ENCODE results near the gene ARHGAP10.
A peak's percentile ranks its signal among the peaks of the same experiment; 100 is the strongest.

The ARHGAP10 gene

DNA sequence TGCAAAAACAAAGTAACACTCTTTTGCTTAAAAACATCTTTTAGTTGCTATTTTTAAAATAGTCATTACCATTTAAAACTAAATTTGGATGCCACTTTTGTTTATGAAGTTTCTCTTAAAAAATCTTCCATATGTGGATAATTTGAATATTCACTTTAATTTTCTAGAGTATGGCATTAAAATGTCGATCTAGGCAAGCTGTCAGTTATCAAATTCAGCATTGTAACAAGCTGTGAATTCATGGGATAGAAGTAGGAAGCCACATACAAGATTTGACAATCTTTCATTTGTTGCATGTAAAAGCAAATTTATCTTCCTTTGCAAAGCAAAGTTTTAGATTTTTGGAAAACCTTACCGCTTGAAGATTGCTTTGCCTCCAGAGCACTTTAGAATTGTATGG, 191.5 kb downstream of the ARHGAP10 start:
- no peak for DNase-seq

DNA sequence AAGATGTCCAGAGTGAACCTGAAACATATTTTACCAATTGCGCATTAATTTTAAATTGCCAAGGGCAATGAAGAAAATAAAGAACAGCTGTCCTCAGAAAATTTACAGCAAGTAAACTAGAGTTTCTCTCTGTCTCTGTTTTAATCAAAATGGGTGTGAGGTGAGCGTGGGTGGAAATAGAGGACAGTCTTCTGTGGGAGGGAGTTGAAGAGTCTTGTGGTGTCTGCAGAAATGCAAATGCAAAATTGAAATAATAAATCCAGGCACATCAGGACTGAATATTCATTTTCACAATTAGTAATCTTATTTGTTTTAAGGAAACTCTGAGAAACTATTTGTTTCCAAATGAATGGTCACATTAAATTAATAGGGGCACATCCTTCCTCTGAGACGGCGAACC, 192.0 kb downstream of the ARHGAP10 start:
- no peak for DNase-seq

DNA sequence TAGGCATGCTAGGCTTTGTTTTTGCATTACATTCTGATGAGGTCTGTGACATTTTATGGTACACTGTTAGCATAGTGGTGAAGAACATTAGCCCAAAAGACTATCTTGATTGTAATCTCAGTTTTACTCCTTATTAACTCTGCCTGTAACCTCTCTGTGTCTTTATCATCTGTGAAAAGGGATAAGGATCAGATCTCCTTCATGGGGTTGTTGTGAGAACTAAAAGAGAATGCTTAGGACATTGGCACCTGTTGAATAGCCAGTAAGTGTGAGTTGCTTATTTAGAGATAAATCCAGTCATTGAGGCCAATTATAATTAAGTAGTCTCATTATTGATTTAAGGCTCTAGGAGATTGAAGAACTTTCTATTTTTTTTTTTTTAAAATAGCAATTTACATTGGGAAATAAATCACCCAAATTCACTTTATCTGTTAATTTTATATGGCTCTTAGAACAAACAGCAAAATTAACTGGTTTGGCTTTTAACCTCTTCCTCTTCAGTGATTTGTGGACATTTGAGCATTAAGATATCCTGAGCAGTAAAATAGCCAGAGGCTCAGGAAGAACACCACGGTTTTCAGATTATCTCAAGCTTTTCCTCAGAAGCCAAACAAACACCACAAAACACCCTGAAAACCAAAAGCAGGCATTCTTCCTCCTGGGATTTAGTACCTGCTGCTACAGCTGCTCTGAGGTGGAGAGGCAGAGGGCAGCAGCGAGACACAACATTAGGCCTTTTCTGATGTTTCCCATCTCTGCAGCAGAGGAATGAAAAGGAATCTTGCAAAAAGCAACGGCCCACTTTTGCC, 192.9 kb downstream of the ARHGAP10 start:
- DNase-seq: no peak

DNA sequence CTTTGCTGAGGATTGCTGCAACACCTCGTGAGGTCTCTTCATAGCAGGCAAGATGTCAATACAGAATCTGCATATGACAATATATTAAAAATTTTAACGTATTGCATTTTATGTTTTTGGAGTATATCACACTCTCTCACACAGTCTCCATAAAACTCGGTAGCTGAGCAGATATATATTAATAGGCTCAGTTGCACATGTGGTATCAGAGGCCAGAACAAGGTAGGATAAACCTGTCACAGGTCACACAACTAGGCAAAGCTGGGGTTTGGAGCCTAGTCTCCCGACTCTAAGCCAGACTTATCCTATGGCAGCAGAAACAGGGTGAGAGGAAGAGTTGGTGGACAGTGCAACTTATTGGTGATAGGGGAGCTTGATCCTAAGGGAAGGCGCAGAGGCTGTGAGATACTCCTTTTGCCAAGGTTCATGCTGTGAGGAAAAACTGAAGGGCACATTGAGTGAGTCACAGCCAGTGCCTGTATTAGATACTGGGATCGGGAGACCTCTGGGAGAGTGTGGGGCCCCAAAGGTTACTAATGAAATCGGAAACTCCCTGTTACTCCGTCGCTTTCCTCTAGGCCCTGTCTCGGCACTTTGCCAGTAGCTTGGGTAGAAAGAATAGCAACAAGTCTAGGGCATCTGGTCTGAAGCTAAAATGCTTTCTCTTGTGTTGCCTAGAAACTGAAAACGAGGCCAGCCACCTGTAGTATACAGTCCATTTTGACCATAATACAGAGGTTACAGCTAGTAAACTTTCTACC, 195.7 kb downstream of the ARHGAP10 start:
- DNase-seq: no peak

DNA sequence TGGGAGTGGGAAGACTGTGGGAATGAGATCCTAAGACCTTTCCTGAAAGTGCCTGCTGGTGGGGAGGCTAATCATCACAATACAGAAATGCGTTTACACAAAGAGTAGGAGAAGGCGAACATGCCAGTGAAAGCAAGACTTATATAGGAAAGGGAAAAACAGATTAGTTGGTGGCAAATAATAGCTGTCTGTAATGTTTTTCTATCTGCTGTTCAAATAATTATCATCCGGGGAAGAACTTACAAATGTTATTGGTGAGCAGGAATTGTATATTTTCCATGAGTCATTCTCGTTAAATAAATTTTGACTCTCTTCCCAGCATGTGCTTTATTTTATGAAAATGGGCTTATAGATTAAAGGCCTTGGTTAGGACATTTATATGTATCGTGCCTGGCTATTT, 196.5 kb downstream of the ARHGAP10 start:
- no peak for DNase-seq

DNA sequence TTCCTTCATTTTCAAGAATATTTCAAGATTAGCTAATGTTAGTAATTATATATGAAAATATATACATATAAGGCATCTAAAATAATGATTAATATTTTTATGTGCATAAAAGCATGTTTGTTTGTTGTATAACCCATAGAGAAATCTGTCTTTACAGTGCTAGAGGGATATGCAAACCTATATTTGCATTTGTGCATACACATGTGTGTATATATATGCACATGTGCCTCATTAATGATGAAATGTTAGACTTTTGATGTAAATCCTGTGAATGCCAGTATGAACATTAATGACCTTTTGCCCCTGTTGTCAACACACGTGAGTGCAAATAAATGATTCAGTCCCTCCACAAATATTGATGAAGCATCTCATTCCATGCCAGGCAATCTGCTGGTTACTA, 197.9 kb downstream of the ARHGAP10 start:
- DNase-seq: no peak

DNA sequence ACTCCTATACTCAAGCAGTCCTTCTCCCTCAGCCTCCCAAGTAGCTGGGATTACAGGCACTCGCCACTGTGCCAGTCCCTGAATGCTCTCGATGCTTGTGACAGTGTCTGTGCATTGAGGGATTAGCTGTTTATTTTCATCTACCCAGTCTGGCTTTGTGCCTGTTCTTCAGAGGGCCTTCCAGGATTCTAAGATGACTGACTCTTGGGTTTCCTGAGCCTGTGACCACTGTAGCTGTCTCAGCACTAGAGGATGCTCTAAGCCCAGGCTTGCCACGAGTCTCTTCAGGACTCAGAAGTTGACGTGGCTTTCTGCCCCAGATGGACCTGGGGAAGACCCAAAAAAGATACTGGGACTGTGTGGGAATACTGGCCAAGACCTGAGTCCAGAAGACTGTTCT, 201.4 kb downstream of the ARHGAP10 start:
- DNase-seq: no peak

DNA sequence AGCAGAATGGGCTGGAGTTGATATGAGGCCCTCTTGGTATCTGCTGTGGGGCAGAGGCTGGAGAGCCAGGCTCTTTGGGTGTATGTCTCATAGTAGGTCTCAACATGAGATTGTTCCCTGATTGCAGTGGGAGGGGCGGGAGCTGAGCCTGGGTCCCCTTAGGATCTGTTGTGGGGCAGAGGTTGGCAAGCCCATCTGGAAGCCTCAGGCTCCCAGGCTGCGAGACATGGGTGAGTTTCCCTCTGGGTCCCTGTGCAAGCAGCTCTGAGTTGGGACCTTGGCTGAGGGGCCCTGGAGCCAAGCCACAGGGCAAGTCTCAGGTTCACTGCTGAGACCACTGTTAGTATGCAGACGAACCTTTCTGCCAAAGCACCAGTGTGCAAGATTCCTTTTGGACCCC, 201.9 kb downstream of the ARHGAP10 start:
- no peak for DNase-seq

DNA sequence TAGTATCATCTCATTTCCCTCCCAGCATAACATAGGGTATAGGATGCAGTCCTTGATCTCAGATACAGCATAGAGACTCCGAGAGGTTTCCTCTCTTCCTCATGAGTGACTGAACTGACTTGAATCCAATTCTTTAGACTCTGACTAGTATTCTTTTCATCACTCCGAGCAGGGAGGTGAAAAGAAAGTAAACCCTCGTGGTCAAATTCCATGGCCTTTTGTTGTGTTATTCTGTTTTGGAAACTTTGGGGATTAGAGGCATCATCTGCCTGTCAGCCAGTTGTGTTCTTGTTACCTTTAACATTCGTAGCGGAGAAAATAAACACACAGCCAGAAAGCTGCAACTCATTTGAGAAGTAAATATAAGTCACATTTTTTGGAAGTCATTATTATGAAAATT, 206.6 kb downstream of the ARHGAP10 start:
- no peak for DNase-seq

DNA sequence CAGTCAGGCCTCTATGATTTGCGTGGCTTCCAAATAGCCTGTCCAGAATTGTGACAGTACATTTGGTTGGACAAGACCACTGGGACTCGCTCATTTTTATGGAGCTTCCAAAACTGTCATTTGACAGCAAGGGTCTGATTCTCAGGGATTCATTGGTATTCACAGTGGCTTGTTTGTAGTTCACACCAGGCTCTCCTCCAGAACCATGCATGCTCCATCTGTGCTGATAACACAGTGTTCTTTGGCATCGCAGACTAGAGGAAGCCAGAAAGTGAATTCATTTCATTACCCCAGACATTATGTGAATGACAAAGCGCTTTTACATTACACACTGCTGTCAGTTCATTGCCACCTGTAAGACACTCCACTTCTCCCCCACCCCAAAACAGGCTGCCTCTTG, 208.3 kb downstream of the ARHGAP10 start:
- no peak for DNase-seq

DNA sequence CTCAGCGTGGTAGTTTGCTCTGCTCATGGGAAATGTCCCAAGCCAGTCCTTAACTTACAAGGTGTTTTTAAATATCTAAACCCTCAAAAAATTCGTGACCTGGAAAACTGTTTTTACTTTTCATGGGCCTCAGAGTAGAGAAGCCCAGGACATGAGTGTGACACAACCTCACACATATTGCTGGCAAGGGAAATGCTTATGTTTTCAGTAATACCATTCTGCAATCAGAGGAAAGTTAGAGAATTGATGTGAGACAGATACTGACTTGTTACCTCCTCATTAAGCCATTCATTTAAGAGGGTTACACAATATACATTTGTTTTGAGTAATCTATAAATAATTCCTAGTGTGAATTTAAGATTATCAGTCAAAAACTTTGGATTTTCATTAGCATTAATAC, 209.5 kb downstream of the ARHGAP10 start:
- DNase-seq: no peak

DNA sequence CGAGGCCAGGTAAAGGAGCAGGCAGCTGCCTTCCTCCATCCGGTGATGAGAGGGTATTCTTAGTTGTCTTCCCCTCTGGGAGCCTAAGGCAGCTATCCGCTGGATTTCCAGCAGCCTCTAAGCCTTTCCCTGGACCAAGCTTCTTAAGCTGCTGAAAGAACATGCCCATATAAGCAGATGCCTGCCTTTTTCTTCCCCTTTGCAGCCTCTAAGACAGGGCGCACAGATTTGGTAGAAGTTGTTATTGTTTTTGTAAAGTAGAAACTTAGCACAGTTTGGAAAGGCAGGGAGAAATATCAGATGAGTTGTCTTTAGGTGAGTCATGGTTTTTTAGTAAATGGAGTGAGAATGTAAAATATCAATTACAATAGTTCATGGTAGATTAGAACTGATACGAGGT, 210.8 kb downstream of the ARHGAP10 start:
- no peak for DNase-seq

DNA sequence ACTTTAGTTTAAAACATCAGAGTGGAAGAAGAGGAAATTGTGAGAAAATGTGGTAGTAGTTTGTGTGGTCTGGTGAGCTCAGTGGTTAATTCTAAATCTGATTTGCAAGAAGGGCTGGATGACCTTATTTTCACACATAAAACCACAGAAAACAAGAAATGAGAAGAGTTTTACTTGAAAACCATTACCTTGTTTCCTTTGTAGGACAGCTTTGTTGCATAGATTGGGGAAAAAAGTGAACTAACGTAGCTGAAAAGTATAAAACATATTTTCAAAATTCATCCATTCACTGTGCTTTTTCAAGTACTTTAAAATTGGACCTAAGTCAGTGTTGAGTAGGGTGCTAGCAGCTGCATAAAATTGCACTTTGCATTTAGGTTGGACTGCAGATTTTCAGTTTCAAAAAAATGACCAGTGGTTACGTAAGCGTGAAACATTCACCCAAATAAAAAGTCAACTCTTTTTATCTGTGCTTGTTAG, 211.3 kb downstream of the ARHGAP10 start:
- peak; percentile 29 for DNase-seq

DNA sequence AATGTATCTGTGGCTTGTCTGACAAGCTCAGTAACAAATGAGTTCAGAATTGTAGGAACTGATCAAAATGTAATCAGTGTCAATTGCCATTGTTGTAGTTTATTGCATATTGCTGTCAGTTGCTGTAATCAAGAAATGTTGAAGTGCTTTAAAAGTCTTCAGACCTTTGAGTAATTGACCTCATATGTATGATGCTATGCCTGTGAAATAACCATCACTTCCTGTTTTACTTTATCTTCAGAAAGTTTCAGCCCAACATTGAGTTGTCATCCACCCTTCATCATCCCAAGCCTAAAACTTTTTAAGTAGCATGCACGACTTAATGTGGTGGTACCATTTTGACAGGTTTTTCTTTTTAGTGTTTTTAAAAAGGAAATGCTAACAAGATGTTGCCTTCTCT, 212.4 kb downstream of the ARHGAP10 start:
- peak; percentile 76 for DNase-seq

DNA sequence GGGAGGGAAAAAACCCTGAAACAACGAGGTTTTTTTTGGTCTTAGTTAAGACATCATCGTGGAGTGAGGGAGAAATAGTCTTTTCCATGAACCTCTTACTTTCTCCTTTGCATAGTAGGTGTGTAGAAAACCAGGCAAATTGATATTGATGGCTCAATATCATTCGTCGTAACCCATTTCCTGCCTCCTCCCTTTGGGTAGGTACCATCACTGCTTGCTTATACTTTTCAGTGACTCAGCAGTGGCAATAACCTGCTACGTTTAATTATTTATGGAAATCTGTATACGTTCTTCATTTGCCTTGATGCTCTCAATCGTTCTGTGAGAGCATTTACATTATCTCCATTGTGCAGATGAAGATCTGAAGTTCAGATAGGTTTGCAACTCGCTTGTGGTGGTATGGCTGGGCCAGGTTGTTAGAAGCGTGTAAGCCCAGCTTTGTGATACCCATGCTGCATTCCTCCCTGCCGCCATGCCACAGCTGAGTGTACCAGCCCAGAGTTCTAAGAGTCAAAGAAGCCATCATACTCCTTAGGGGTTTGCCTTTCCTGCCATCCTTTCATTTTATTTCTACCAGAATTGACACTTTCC, 212.9 kb downstream of the ARHGAP10 start:
- DNase-seq: no peak

DNA sequence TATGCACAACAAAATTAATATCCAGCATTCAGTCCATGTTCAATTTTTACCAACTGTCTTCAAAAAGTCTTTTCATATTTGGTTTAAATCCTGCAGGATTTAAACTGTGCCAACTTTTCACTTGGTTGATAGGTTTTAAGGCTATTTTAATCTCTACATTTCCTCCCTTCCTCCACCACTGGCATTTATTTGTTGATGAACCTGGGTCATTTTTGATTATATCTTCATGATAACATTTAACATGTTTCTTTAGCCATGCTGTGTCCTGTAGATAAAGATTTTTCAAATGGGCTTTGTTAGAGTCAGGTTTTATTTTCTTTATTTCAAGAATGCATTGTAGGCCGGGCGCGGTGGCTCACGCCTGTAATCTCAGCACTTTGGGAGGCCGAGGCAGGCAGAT, 216.4 kb downstream of the ARHGAP10 start:
- no peak for DNase-seq

DNA sequence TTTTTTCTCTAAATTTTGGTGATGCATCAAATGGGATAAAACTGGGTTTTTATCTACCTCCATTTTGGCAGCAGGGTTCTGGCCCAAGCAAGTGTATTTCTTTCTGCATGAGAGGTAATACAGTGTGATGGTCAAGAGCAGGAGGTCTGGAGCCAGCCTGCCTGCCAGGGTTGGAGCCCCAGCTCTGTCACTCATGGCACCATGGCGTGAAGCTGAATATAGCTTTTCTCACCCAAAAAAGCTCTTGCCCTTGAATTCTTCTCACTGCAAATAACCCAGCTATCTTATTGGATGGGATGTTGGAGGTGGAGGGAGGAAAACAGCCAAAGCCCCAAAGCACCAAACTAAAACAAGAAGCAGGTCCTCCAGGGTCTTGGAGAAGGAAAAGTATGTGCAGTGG, 218.4 kb downstream of the ARHGAP10 start:
- no peak for DNase-seq

DNA sequence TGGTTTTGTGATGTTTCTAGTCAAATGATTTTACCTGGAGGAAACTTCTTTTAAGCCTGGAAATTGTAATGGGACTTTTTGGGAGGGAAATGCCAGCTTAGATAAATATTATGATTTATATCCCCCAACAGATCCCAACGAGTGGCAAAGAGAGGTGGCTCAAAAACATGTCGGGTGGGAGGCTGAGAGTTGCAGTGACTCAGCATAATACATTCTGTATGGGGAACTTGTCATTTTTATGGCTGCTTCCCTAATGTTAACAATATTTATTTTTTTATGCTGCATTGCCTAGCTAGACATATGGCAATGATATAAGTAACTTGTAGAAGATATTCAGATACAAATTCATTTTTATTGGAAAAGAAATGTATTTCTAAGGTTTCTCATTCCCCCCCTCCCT, 219.0 kb downstream of the ARHGAP10 start:
- DNase-seq: peak; percentile 30

DNA sequence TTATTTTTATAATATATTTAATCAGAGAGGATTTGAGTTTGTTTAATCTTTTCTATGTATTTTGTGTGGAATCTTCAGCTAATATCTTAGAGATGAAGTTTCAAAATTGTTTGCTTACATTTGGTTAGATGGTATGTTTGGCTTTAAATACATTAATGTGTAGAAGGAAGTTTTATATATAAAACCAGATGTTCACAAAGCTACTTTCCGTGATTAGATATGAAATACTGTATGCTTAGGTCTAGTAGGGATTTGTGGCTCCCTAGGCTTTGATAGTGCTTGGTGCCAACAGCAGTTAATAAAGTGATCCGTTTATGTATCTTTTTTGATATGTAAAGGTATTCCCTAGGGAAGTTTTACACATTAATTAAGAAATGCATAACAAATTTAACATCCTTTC, 223.0 kb downstream of the ARHGAP10 start:
- DNase-seq: no peak

DNA sequence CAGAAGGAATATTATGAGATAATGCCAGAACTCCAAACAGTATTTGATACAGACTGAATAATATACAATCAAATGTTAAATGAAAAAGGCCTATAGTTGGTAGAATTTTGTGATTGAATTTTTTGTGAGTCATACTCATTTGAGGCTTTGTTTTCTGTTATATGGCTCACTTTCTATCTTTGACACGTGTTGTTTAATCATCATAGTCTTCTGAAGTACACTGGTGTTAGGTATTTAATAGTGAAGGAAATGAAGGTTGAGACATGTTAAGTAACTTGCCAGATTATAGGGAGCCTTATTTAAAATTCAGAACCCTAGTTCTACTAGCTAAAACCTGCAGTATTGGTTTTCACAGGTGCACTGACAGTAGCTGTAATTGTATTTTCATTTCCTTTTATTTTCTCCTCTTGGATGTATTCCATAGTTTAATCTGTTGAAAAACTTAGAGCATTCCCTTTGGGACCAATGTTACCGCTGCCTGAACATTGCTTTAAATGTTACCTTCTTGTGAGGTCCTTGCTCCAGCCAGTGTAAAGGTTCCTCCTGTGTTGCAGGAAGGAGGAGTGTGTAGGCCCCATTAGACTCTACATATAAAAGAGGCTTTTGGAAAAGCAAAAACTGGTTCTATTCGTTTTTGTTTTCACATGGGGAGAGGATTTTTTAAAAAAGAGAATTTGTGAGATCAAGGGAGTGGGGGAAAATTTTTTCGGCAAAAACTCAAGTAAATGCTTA, 224.1 kb downstream of the ARHGAP10 start:
- DNase-seq: no peak

DNA sequence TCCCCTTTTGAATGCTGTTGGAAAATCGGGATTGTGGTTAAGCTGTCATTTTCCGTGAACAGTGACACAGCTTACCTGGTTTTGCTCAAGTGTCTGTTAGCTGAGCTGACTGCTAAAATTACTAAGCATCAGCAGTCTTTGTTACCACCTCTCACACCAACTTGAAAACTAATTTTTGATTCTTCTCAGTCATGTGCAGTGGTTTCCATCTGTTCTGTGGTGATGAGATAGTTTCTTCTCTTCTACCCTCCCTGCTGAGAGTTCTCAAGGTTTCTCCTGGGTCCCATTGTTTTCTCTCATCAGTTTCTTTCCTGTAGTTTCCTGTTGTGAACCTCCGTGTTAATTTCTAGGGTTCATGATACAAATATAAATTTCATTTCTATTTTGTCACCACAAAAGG, 225.6 kb downstream of the ARHGAP10 start:
- DNase-seq: no peak

DNA sequence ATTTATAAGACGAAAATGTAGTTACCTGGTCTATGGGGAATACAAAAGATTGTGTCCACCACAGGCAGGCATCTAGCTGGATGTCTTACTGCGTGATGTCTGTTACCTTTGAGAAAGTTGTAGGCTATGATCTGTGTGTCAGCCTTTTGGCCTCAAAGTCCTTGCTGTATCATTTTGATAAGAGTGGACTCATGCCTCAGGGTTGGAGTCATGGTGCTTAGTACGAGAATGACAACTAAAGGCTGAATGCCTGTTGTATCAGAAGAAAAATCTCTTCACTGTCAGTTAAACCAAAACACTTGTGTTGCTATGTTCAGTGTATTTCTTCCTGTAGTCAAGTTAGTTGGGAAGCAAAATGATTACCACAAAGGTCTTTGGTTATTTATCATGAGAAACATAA, 226.2 kb downstream of the ARHGAP10 start:
- no peak for DNase-seq

DNA sequence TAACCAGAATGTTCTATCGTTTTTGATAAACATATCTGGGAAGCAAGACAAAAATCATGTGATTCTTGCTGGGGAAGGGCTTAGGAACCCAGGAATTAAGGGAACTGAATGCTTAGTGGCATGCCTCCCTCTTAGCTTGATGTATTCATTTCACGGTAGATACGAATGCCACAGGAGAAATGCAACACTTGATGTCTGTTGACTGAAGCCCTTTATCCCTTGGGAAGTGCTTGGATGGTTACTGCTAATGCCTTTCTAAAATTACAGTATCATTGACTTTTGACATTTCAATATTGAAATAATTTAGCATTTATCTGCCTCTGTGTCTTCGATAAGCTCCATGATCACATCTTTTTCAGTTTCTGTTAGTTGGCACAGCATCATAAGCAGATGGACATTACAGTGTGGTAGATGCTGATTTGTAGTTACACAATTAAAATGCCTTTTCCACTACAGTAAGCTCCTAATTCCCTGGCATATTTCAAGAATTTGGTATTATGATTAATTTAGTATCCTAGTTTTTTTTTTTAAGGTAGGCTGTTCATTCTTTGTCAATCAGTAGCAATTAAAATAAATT, 226.7 kb downstream of the ARHGAP10 start:
- DNase-seq: no peak

Measured in inflammatory macrophage treated with lipopolysaccharide for 4 hours (primary cell).